ENCODE results near the gene C3orf49. TPM values are rescaled to one million over a fixed set of nuclear protein-coding genes. Genes with fewer than 3 reads are reported as not detected.

The C3orf49 gene
- not detected in 5 replicates for total RNA-seq (2022; extraction: Qiagen RNA extraction)

GRCh38 chr3:63819151-63819398 is at the start of gene C3orf49:
Gene C3orf49 (plus strand): TSS chr3:63819299. CDS start chr3:63819472, 173 bp downstream.

GRCh38 chr3:63863150-63864007 is 44.3 kb downstream of the C3orf49 start, which contains the start of the genes ATXN7 and THOC7:
Gene ATXN7 (plus strand): TSS chr3:63863867. CDS start chr3:63912599, 48,732 bp downstream.
Gene THOC7 (minus strand): TSS chr3:63863805. CDS start chr3:63863790, 15 bp downstream.

Other genes starting within 250 kb of the C3orf49 start
- not detected in 5 replicates for gene SNTN, start 166.6 kb upstream of the C3orf49 start, total RNA-seq (2022; extraction: Qiagen RNA extraction)
- 58.2 to 74.4 TPM (median 59.3 TPM) in 5 replicates for gene THOC7, start 44.5 kb downstream of the C3orf49 start, total RNA-seq (2022; extraction: Qiagen RNA extraction)
- gene ATXN7, start 44.6 kb downstream of the C3orf49 start, total RNA-seq (2022; extraction: Qiagen RNA extraction) = 4.2 to 7.9 TPM (median 6.2 TPM) in 5 replicates
- not detected in 5 replicates for gene SCAANT1, start 93.1 kb downstream of the C3orf49 start, total RNA-seq (2022; extraction: Qiagen RNA extraction)
- gene PSMD6, start 204.2 kb downstream of the C3orf49 start, total RNA-seq (2022; extraction: Qiagen RNA extraction) = 76.7 to 87.8 TPM (median 79.7 TPM) in 5 replicates

Measured in A549 treated with dexamethasone at 1 μM for 4 hours (cell line).